CD8-positive, alpha-beta memory T cell (primary cell): ENCODE measurements around the gene GNGT2. TPM values are rescaled to one million over a fixed set of nuclear protein-coding genes. Genes with fewer than 3 reads are reported as not detected.
"Not testable (repeated sequence)": the region's sequence is repeated elsewhere in the genome, so short reads cannot be mapped to it uniquely, and the experiment has no call there.

ENCODE experiments used
- CTCF ChIA-PET: fragments of 350-600 bp; sonication (Branson Sonifier 250); formaldehyde crosslinking; loops from one replicate; lab custom pipeline; 2021; ENCODE audit warnings: antibody characterized with exemption; lab: Charles Lee
- POLR2A ChIA-PET: fragments of 350-600 bp; sonication (Branson Sonifier 250); formaldehyde crosslinking; loops from one replicate; lab custom pipeline; 2021; ENCODE audit warnings: antibody characterized with exemption; lab: Charles Lee
- DNase-seq, 5 donors: peaks; one replicate each; pipeline versions ENCODE4 v3.0.0 to v3.0.0-alpha.2; 2020 to 2022; ENCODE audit warnings: mixed read lengths in 1 of 5
- H3K27ac ChIP-seq: one replicate; pipeline ENCODE4 v1.7.0; 2013; ENCODE audit warnings: low read depth, mild to moderate bottlenecking, low read length, moderate library complexity
- H3K27me3 ChIP-seq: 2 replicates; pipeline ENCODE4 v1.7.0; 2013; ENCODE audit warnings: low read length, mild to moderate bottlenecking; ENCODE audit not compliant: insufficient read depth, poor library complexity, severe bottlenecking
- H3K36me3 ChIP-seq: 2 replicates; pipeline ENCODE4 v1.7.0; 2013; ENCODE audit warnings: mild to moderate bottlenecking, low read length, moderate library complexity; ENCODE audit not compliant: insufficient read depth
- H3K4me1 ChIP-seq: 2 replicates; pipeline ENCODE4 v1.7.0; 2013; ENCODE audit warnings: mild to moderate bottlenecking, low read length, moderate library complexity; ENCODE audit not compliant: insufficient read depth
- H3K4me3 ChIP-seq: 2 replicates; pipeline ENCODE4 v1.7.0; 2013; ENCODE audit warnings: mild to moderate bottlenecking, low read length
- H3K9me3 ChIP-seq: 2 replicates; pipeline ENCODE4 v1.7.0; 2013; ENCODE audit warnings: mild to moderate bottlenecking, low read length
- H3K27ac Mint-ChIP-seq, 8 donors: one replicate each; pipeline ENCODE4 v1.8.0; 2020 to 2021; ENCODE audit warnings: mixed read lengths in 8 of 8, mild to moderate bottlenecking in 6 of 8, inconsistent platforms in 3 of 8, moderate library complexity in 3 of 8
- H3K27me3 Mint-ChIP-seq, 2 donors: one replicate each; pipeline ENCODE4 v1.8.0; 2020 to 2021; ENCODE audit warnings: mixed read lengths in 2 of 2, mild to moderate bottlenecking in 1 of 2, moderate library complexity in 1 of 2
- H3K36me3 Mint-ChIP-seq, 3 donors: one replicate each; pipeline ENCODE4 v1.8.0; 2020 to 2021; ENCODE audit warnings: mixed read lengths in 3 of 3, inconsistent platforms in 1 of 3, mild to moderate bottlenecking in 1 of 3
- H3K4me1 Mint-ChIP-seq, 3 donors: one replicate each; pipeline ENCODE4 v1.8.0; 2020 to 2021; ENCODE audit warnings: mixed read lengths in 3 of 3, inconsistent platforms in 1 of 3, mild to moderate bottlenecking in 1 of 3
- H3K4me3 Mint-ChIP-seq, 7 donors: one replicate each; pipeline ENCODE4 v1.8.0; 2020 to 2021; ENCODE audit warnings: mixed read lengths in 7 of 7, mild to moderate bottlenecking in 6 of 7, moderate library complexity in 4 of 7, inconsistent platforms in 2 of 7
- H3K9me3 Mint-ChIP-seq, 5 donors: one replicate each; pipeline ENCODE4 v1.8.0; 2020 to 2022; ENCODE audit warnings: mixed read lengths in 5 of 5, mild to moderate bottlenecking in 3 of 5, moderate library complexity in 2 of 5, inconsistent platforms in 1 of 5
- polyA plus RNA-seq: library from polyadenylated mRNA; unstranded; fragments of 300-500 nt; fragmentation: Illumina TruSeq; gene quantifications from one replicate; pipeline ENCODE4 v1.2.3, GENCODE V29; 2021
- total RNA-seq, 2 experiments: library from RNA; stranded (reverse); gene quantifications; one replicate each; pipeline ENCODE4 v1.2.3, GENCODE V29; 2021

The GNGT2 gene
- total and polyA plus RNA-seq, 3 experiments from 2014 or later: 24.0 to 33.6 (median 26.5) TPM

GRCh38 chr17:49191917-49192741, 18.2 kb downstream of the GNGT2 start:
- H3K9me3 Mint-ChIP-seq: peaks cover 0 to 4% (median 0%) of the 10 kb centered on the region in 5 donors

GRCh38 chr17:49191409-49191916, 18.9 kb downstream of the GNGT2 start:
- peaks cover 0 to 12% of the 10 kb centered on the region in 2 donors for H3K27me3 Mint-ChIP-seq
- H3K27ac Mint-ChIP-seq: peak overlapping the region; percentile 88 to 99 (median 96)
- CTCF ChIA-PET: interaction anchor here (1.0 to 12.6 kb wide), 9 partner anchors 8 to 217 kb away, joined by 3 to 173 read pairs (median 8); partner anchors contain the start of genes ABI3, GNGT2 and PHOSPHO1

More at GRCh38 chr17:49191917-49192741, 18.2 kb downstream of the GNGT2 start:
- CTCF ChIA-PET: interaction anchor here (1.0 to 12.6 kb wide), 11 partner anchors 9 to 216 kb away, joined by 3 to 173 read pairs (median 5); partner anchors contain the start of genes ABI3, GNGT2 and PHOSPHO1
- Histone ChIP-seq H3K36me3 (no peaks in the 10 kb centered on the region), H3K9me3 (no peaks in the 10 kb centered on the region), H3K4me1 (peaks cover 4% of the 10 kb centered on the region), H3K27ac (peak overlapping the region; percentile 78), H3K27me3 (no peaks in the 10 kb centered on the region), H3K4me3 (peak overlapping the region; percentile 94)
- peaks cover 23 to 43% (median 40%) of the 10 kb centered on the region in 3 donors for H3K4me1 Mint-ChIP-seq
- H3K36me3 Mint-ChIP-seq: peaks cover 0 to 15% (median 0%) of the 10 kb centered on the region in 3 donors
- POLR2A ChIA-PET: interaction anchor here (0.5 to 3.1 kb wide), 15 partner anchors 11 to 1869 kb away, joined by 3 to 35 read pairs (median 4); partner anchors contain the start of genes ABI3 and PHOSPHO1
- H3K4me3 Mint-ChIP-seq: peak overlapping the region; percentile 84 to 97 (median 91)
- peak overlapping the region; percentile 88 to 99 (median 96) for H3K27ac Mint-ChIP-seq
- DNase-seq: peak; percentile 79 to 95 (median 89)
- H3K27me3 Mint-ChIP-seq: peaks cover 0 to 12% of the 10 kb centered on the region in 2 donors

GRCh38 chr17:49190932-49191331, 19.4 kb downstream of the GNGT2 start:
- Mint-ChIP-seq H3K9me3 (peaks cover 0 to 6% (median 0%) of the 10 kb centered on the region in 5 donors), H3K4me1 (peaks cover 23 to 43% (median 39%) of the 10 kb centered on the region in 3 donors), H3K4me3 (peak overlapping the region in 4 of 7 donors; percentile 22 to 73 (median 55)), H3K27me3 (peaks cover 0 to 12% of the 10 kb centered on the region in 2 donors), H3K27ac (peak overlapping the region; percentile 26 to 99 (median 56)), H3K36me3 (peaks cover 0 to 15% (median 5%) of the 10 kb centered on the region in 3 donors)
- DNase-seq: no peak
- CTCF ChIA-PET: interaction anchor here (1.7 to 12.6 kb wide), 5 partner anchors 7 to 37 kb away, joined by 8 to 173 read pairs (median 44); partner anchors contain the start of genes ABI3, GNGT2 and PHOSPHO1
- Histone ChIP-seq H3K9me3 (no peaks in the 10 kb centered on the region), H3K27me3 (no peaks in the 10 kb centered on the region), H3K4me1 (peaks cover 4% of the 10 kb centered on the region), H3K4me3 (no peak overlapping the region), H3K36me3 (no peaks in the 10 kb centered on the region), H3K27ac (no peak overlapping the region)
- POLR2A ChIA-PET: interaction anchor here (0.6 to 3.1 kb wide), 4 partner anchors 21 to 971 kb away, joined by 3 to 35 read pairs (median 13); no protein-coding TSS in a partner anchor

More at GRCh38 chr17:49191409-49191916, 18.9 kb downstream of the GNGT2 start:
- Mint-ChIP-seq H3K4me3 (peak overlapping the region; percentile 84 to 97 (median 91)), H3K4me1 (peaks cover 23 to 43% (median 40%) of the 10 kb centered on the region in 3 donors), H3K36me3 (peaks cover 0 to 15% (median 0%) of the 10 kb centered on the region in 3 donors), H3K9me3 (peaks cover 0 to 4% (median 0%) of the 10 kb centered on the region in 5 donors)
- POLR2A ChIA-PET: interaction anchor here (0.6 to 3.1 kb wide), 9 partner anchors 17 to 1870 kb away, joined by 3 to 35 read pairs (median 13); partner anchors contain the start of gene PHOSPHO1
- no peak for DNase-seq
- H3K4me1 ChIP-seq: peaks cover 4% of the 10 kb centered on the region
- no peaks in the 10 kb centered on the region for H3K27me3 ChIP-seq
- no peaks in the 10 kb centered on the region for H3K36me3 ChIP-seq
- no peaks in the 10 kb centered on the region for H3K9me3 ChIP-seq
- peak overlapping the region; percentile 94 for H3K4me3 ChIP-seq
- peak overlapping the region; percentile 78 for H3K27ac ChIP-seq

GRCh38 chr17:49187301-49187700, 23.1 kb downstream of the GNGT2 start:
- H3K27me3 Mint-ChIP-seq: peaks cover 0 to 7% of the 10 kb centered on the region in 2 donors
- Histone ChIP-seq H3K27ac (no peak overlapping the region), H3K4me1 (peaks cover 4% of the 10 kb centered on the region), H3K4me3 (no peak overlapping the region), H3K27me3 (no peaks in the 10 kb centered on the region), H3K9me3 (no peaks in the 10 kb centered on the region), H3K36me3 (no peaks in the 10 kb centered on the region)
- peaks cover 0 to 14% (median 8%) of the 10 kb centered on the region in 3 donors for H3K36me3 Mint-ChIP-seq
- H3K9me3 Mint-ChIP-seq: peaks cover 0 to 11% (median 7%) of the 10 kb centered on the region in 5 donors
- no peak overlapping the region for H3K27ac Mint-ChIP-seq
- POLR2A ChIA-PET: no interaction called here
- DNase-seq: no peak
- H3K4me1 Mint-ChIP-seq: peaks cover 14 to 15% (median 15%) of the 10 kb centered on the region in 3 donors
- H3K4me3 Mint-ChIP-seq: no peak overlapping the region
- CTCF ChIA-PET: no interaction called here

GRCh38 chr17:49185381-49185780, 25.0 kb downstream of the GNGT2 start:
- H3K9me3 Mint-ChIP-seq: peaks cover 0 to 11% (median 7%) of the 10 kb centered on the region in 5 donors
- H3K36me3 ChIP-seq, H3K27ac ChIP-seq, H3K9me3 ChIP-seq, H3K27me3 Mint-ChIP-seq, H3K4me3 ChIP-seq, H3K4me1 ChIP-seq, DNase-seq, H3K27ac Mint-ChIP-seq, H3K27me3 ChIP-seq, H3K4me1 Mint-ChIP-seq, POLR2A ChIA-PET, H3K4me3 Mint-ChIP-seq: not testable (repeated sequence)
- CTCF ChIA-PET: interaction anchor here (1.2 to 1.3 kb wide), 2 partner anchors 24 to 37 kb away, joined by 4 to 5 read pairs; no protein-coding TSS in a partner anchor
- peaks cover 0 to 14% (median 0%) of the 10 kb centered on the region in 3 donors for H3K36me3 Mint-ChIP-seq

- CTCF ChIA-PET: interaction anchor here (1.7 to 7.5 kb wide), 2 partner anchors 7 to 43 kb away, joined by 8 to 150 read pairs; partner anchors contain the start of gene PHOSPHO1
- H3K4me3 ChIP-seq, H3K27ac ChIP-seq, DNase-seq, H3K27me3 ChIP-seq, H3K4me1 Mint-ChIP-seq, H3K27me3 Mint-ChIP-seq, H3K9me3 ChIP-seq, H3K36me3 ChIP-seq, H3K4me1 ChIP-seq, H3K27ac Mint-ChIP-seq, POLR2A ChIA-PET: not testable (repeated sequence)
- Mint-ChIP-seq H3K4me3 (peak overlapping the region in 1 of 7 donors; percentile 20), H3K36me3 (peaks cover 0 to 14% (median 0%) of the 10 kb centered on the region in 3 donors), H3K9me3 (peaks cover 0 to 11% (median 7%) of the 10 kb centered on the region in 5 donors)
Observed at GRCh38 chr17:49184522-49184921, 25.9 kb downstream of the GNGT2 start.

GRCh38 chr17:49183801-49184200, 26.6 kb downstream of the GNGT2 start:
- Histone ChIP-seq H3K27me3 (no peaks in the 10 kb centered on the region), H3K27ac (no peak overlapping the region), H3K36me3 (no peaks in the 10 kb centered on the region), H3K4me1 (no peaks in the 10 kb centered on the region), H3K4me3 (no peak overlapping the region), H3K9me3 (no peaks in the 10 kb centered on the region)
- POLR2A ChIA-PET: no interaction called here
- CTCF ChIA-PET: interaction anchor here (1.4 to 7.5 kb wide), 3 partner anchors 8 to 185 kb away, joined by 3 to 150 read pairs (median 8); partner anchors contain the start of gene PHOSPHO1
- DNase-seq: no peak
- Mint-ChIP-seq H3K4me1 (peaks cover 4 to 5% (median 5%) of the 10 kb centered on the region in 3 donors), H3K36me3 (peaks cover 0 to 14% (median 0%) of the 10 kb centered on the region in 3 donors), H3K27me3 (no peaks in the 10 kb centered on the region), H3K27ac (no peak overlapping the region), H3K4me3 (no peak overlapping the region), H3K9me3 (peaks cover 0 to 11% (median 7%) of the 10 kb centered on the region in 5 donors)
